ENCODE data around the gene ACVR1B.

- no peak for TF ChIP-seq MAX (IDR thresholded peaks at IDR 0.05)
- TF ChIP-seq CTCF (IDR thresholded peaks at IDR 0.05; ENCODE audit: low read depth, low read length, missing input control), result no peak
- TF ChIP-seq TAF1 (conservative IDR thresholded peaks at IDR 0.05), result no peak
- TF ChIP-seq EGR1 (IDR thresholded peaks at IDR 0.05; ENCODE audit: low read depth in 2 of 2), result no peak
- TF ChIP-seq JUND (IDR thresholded peaks at IDR 0.05), result no peak
- no peak for TF ChIP-seq REST (IDR thresholded peaks at IDR 0.05)
- TF ChIP-seq GABPA (IDR thresholded peaks at IDR 0.05 in 1 of 2, conservative IDR thresholded peaks at IDR 0.05 in 1 of 2), result no peak
- no peak for TF ChIP-seq HNF4G (IDR thresholded peaks at IDR 0.05)
- TF ChIP-seq RAD21 (IDR thresholded peaks at IDR 0.05), result no peak
- TF ChIP-seq YY1 (IDR thresholded peaks at IDR 0.05), result no peak
These were observed 8.9 kb upstream of the ACVR1B start for GRCh38 chr12:51942501-51943000.

Measured in liver (tissue), 3 donors.